HEK293 (cell line): ENCODE results near the gene ARMH2.

Experiments
- ATF2 ChIP-seq: fragments of 450-650 bp; formaldehyde crosslinking; IDR thresholded peaks from 2 replicates; pipeline ENCODE4 v1.5.1; 2016; ENCODE audit warnings: missing biosample characterization, missing genetic modification characterization, low read depth
- BCL6B ChIP-seq: fragments of 450-650 bp; formaldehyde crosslinking; IDR thresholded peaks from 2 replicates; pipeline ENCODE4 v1.5.1; 2017; ENCODE audit warnings: missing biosample characterization, missing genetic modification characterization
- GFI1B ChIP-seq: fragments of 450-650 bp; formaldehyde crosslinking; IDR thresholded peaks from 2 replicates; pipeline ENCODE4 v1.5.1; 2016; ENCODE audit warnings: missing biosample characterization, missing genetic modification characterization
- HOXA7 ChIP-seq: sonication (generic); formaldehyde crosslinking; IDR thresholded peaks from 2 replicates; pipeline ENCODE4 v1.8.1; 2022; ENCODE audit warnings: missing genetic modification reagents, borderline replicate concordance
- PBX3 ChIP-seq: sonication (generic); formaldehyde crosslinking; IDR thresholded peaks from 2 replicates; pipeline ENCODE4 v1.8.1; 2022; ENCODE audit warnings: mild to moderate bottlenecking, moderate library complexity, missing genetic modification reagents
- PRDM1 ChIP-seq: fragments of 450-650 bp; formaldehyde crosslinking; IDR thresholded peaks from 2 replicates; pipeline ENCODE4; 2016; ENCODE audit warnings: missing biosample characterization, missing genetic modification characterization
- PRDM10 ChIP-seq: fragments of 450-650 bp; formaldehyde crosslinking; IDR thresholded peaks from 2 replicates; pipeline ENCODE4 v1.5.1; 2016; ENCODE audit warnings: missing biosample characterization, missing genetic modification characterization
- SCRT1 ChIP-seq: fragments of 450-650 bp; formaldehyde crosslinking; IDR thresholded peaks from 2 replicates; pipeline ENCODE4 v1.5.1; 2016; ENCODE audit warnings: missing biosample characterization, missing genetic modification characterization, borderline replicate concordance
- ZBTB20 ChIP-seq: fragments of 450-650 bp; formaldehyde crosslinking; IDR thresholded peaks from 2 replicates; pipeline ENCODE4 v1.5.1; 2016; ENCODE audit warnings: missing biosample characterization, missing genetic modification characterization
- ZBTB21 ChIP-seq: fragments of 450-650 bp; formaldehyde crosslinking; IDR thresholded peaks from 2 replicates; pipeline ENCODE4 v1.5.1; 2017; ENCODE audit warnings: missing biosample characterization, missing genetic modification characterization
- ZBTB26 ChIP-seq: fragments of 450-650 bp; formaldehyde crosslinking; optimal IDR thresholded peaks from 2 replicates; pipeline ENCODE3; 2016; ENCODE audit warnings: missing biosample characterization, mild to moderate bottlenecking, missing genetic modification characterization
- ZNF146 ChIP-seq: fragments of 450-650 bp; formaldehyde crosslinking; IDR thresholded peaks from 2 replicates; pipeline ENCODE4 v1.5.1; 2016; ENCODE audit warnings: missing biosample characterization, missing genetic modification characterization
- ZNF23 ChIP-seq: fragments of 450-650 bp; formaldehyde crosslinking; IDR thresholded peaks from 2 replicates; pipeline ENCODE4 v1.5.1; 2016; ENCODE audit warnings: missing biosample characterization, missing genetic modification characterization, borderline replicate concordance
- ZNF266 ChIP-seq: fragments of 450-650 bp; formaldehyde crosslinking; IDR thresholded peaks from 2 replicates; pipeline ENCODE4 v1.5.1; 2016; ENCODE audit warnings: missing biosample characterization, missing genetic modification characterization, low read depth
- ZNF302 ChIP-seq: fragments of 450-650 bp; formaldehyde crosslinking; IDR thresholded peaks from 2 replicates; pipeline ENCODE4 v1.5.1; 2016; ENCODE audit warnings: missing biosample characterization, missing genetic modification characterization, low read depth
- ZNF350 ChIP-seq: fragments of 450-650 bp; formaldehyde crosslinking; IDR thresholded peaks from 2 replicates; pipeline ENCODE4 v1.5.0; 2017; ENCODE audit warnings: missing biosample characterization, mild to moderate bottlenecking, missing genetic modification characterization
- ZNF354C ChIP-seq: fragments of 450-650 bp; formaldehyde crosslinking; IDR thresholded peaks from 2 replicates; pipeline ENCODE4 v1.5.1; 2016; ENCODE audit warnings: missing biosample characterization, missing genetic modification characterization, low read depth, borderline replicate concordance
- ZNF394 ChIP-seq: fragments of 450-650 bp; formaldehyde crosslinking; IDR thresholded peaks from 2 replicates; pipeline ENCODE4 v1.5.1; 2016; ENCODE audit warnings: missing biosample characterization, missing genetic modification characterization, mild to moderate bottlenecking, moderate library complexity, borderline replicate concordance
- ZNF416 ChIP-seq: fragments of 450-650 bp; formaldehyde crosslinking; IDR thresholded peaks from 2 replicates; pipeline ENCODE4 v1.5.1; 2016; ENCODE audit warnings: missing biosample characterization, missing genetic modification characterization
- ZNF510 ChIP-seq: fragments of 450-650 bp; formaldehyde crosslinking; IDR thresholded peaks from 2 replicates; pipeline ENCODE4 v1.5.1; 2018; ENCODE audit warnings: mild to moderate bottlenecking, missing genetic modification characterization, missing biosample characterization; ENCODE audit not compliant: insufficient replicate concordance
- ZNF518A ChIP-seq: fragments of 450-650 bp; formaldehyde crosslinking; conservative IDR thresholded peaks from 2 replicates; pipeline ENCODE4 v1.5.1; 2016; ENCODE audit warnings: low read depth, missing biosample characterization, missing genetic modification characterization
- ZNF548 ChIP-seq: fragments of 450-650 bp; formaldehyde crosslinking; IDR thresholded peaks from 2 replicates; pipeline ENCODE4 v1.5.1; 2016; ENCODE audit warnings: missing biosample characterization, missing genetic modification characterization
- ZNF571 ChIP-seq: fragments of 450-650 bp; formaldehyde crosslinking; IDR thresholded peaks from 2 replicates; pipeline ENCODE4 v1.5.0; 2017; ENCODE audit warnings: missing biosample characterization, missing genetic modification characterization
- ZNF768 ChIP-seq: fragments of 450-650 bp; formaldehyde crosslinking; IDR thresholded peaks from 2 replicates; pipeline ENCODE4 v1.5.1; 2018; ENCODE audit warnings: missing biosample characterization, mild to moderate bottlenecking, missing genetic modification characterization
- ZSCAN5A ChIP-seq: fragments of 450-650 bp; formaldehyde crosslinking; IDR thresholded peaks from 2 replicates; pipeline ENCODE4 v1.5.1; 2016; ENCODE audit warnings: missing biosample characterization, missing genetic modification characterization

Gene ARMH2

GRCh38 chr6:24760210-24760609 lies 38.5 kb downstream of the ARMH2 start (continued):
- TF ChIP-seq ZNF518A (tag by site-specific recombination) (peak; percentile 80), SCRT1 (no peak), PRDM1 (no peak), ZNF416 (tag by site-specific recombination) (no peak), ZNF768 (tag by site-specific recombination) (no peak), ZNF548 (tag by site-specific recombination) (no peak), PRDM10 (no peak), ZNF266 (tag by site-specific recombination) (0 out of 2 replicates have a peak, but pooled peaks have one; percentile 69), ATF2 (tag by site-specific recombination) (no peak), GFI1B (tag by site-specific recombination) (0 out of 2 replicates have a peak, but pooled peaks have one; percentile 14), HOXA7 (CRISPR knock-in tag) (no peak), ZNF350 (no peak), ZBTB21 (tag by site-specific recombination) (no peak), ZNF510 (tag by site-specific recombination) (peak; percentile 15), ZNF354C (tag by site-specific recombination) (0 out of 2 replicates have a peak, but pooled peaks have one; percentile 18), ZSCAN5A (tag by site-specific recombination) (no peak), ZNF146 (no peak), ZBTB20 (tag by site-specific recombination) (no peak), BCL6B (tag by site-specific recombination) (no peak), ZNF571 (tag by site-specific recombination) (no peak), ZNF302 (no peak), ZNF394 (tag by site-specific recombination) (peak; percentile 93), ZNF23 (tag by site-specific recombination) (no peak), PBX3 (CRISPR knock-in tag) (no peak), ZBTB26 (tag by site-specific recombination) (no peak)
